Fibroblast of lung (primary cell): ENCODE results near the gene OR56B4.

Experiments used
- EZH2 ChIP-seq: IDR thresholded peaks from 2 replicates; pipeline ENCODE4 v1.5.1; 2012; ENCODE audit warnings: low read length, control low read depth, mild to moderate bottlenecking; ENCODE audit errors: missing control alignments
- TF ChIP-seq, protein P1 (sequence below), 2 donors: IDR thresholded peaks in 1 of 2; conservative IDR thresholded peaks in 1 of 2; 1 replicate in 1 of 2; 2 replicates in 1 of 2; pipeline ENCODE4 v1.5.1; 2011 to 2012; ENCODE audit warnings: low read length in 2 of 2, control low read depth in 1 of 2, inconsistent platforms in 1 of 2, low read depth in 1 of 2, mild to moderate bottlenecking in 1 of 2

DNA sequence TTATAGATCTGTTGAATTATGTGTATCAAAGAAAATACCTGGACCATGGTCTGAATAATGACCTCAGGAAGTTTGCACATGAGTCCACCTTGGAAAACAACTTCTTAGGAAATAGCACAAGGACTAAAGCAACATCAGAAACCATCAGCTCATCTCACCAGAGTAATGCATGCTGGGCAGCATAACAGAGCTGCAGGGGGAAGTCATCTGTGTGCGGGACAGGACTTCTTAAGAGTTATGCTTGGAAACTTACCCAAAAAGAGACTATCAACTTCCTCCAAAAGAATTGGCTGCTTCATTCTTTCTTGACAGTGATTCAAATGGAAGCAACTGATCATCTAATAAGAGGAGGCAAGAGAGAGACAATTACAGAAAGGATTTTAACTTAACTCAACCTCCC is 2.5 kb downstream of the OR56B4 start:
- TF ChIP-seq, protein P1, sequence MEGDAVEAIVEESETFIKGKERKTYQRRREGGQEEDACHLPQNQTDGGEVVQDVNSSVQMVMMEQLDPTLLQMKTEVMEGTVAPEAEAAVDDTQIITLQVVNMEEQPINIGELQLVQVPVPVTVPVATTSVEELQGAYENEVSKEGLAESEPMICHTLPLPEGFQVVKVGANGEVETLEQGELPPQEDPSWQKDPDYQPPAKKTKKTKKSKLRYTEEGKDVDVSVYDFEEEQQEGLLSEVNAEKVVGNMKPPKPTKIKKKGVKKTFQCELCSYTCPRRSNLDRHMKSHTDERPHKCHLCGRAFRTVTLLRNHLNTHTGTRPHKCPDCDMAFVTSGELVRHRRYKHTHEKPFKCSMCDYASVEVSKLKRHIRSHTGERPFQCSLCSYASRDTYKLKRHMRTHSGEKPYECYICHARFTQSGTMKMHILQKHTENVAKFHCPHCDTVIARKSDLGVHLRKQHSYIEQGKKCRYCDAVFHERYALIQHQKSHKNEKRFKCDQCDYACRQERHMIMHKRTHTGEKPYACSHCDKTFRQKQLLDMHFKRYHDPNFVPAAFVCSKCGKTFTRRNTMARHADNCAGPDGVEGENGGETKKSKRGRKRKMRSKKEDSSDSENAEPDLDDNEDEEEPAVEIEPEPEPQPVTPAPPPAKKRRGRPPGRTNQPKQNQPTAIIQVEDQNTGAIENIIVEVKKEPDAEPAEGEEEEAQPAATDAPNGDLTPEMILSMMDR (conservative IDR thresholded peaks at IDR 0.05 in 1 of 2, IDR thresholded peaks at IDR 0.05 in 1 of 2; ENCODE audit: low read depth in 1 of 2, low read length in 2 of 2) = no peak
- TF ChIP-seq EZH2 = no peak
